Measurements from ENCODE around the gene TRIM71.
"Not testable (repeated sequence)": the region's sequence is repeated elsewhere in the genome, so short reads cannot be mapped to it uniquely, and the experiment has no call there.

The TRIM71 gene

DNA sequence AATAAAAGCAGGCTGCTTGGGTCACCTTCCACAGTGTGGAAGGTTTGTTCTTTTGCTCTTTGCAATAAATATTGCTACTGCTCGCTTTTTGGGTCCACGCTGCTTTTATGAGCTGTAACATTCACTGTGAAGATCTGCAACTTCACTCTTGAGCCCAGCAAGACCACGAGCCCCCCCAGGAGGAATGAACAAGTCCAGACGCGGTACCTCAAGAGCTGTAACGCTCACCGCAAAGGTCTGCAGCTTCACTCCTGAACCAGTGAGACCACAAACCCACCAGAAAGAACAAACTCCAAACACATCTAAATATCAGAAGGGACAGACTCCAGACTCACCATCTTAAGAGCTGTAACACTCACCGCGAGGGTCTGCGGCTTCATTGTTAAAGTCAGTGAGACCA lies 86.2 kb downstream of the TRIM71 start:
- H3K9ac ChIP-seq (ENCODE audit: low read length in 2 of 2), result no peak overlapping the region
- H3K27ac ChIP-seq (ENCODE audit: low read length), result no peak overlapping the region
- H3K27me3 ChIP-seq (ENCODE audit: control insufficient read depth in 1 of 2, insufficient read depth in 2 of 2, low read length in 2 of 2), result peaks cover 3 to 4% of the 10 kb centered on the region in 2 donors
- H3K4me3 ChIP-seq (ENCODE audit: low read length in 2 of 2), result no peak overlapping the region
- no peaks in the 10 kb centered on the region for H3K9me3 ChIP-seq (ENCODE audit: control insufficient read depth in 2 of 2, low read length in 2 of 2)
- H3K36me3 ChIP-seq (ENCODE audit: control insufficient read depth in 2 of 2, insufficient read depth in 2 of 2, low read length in 2 of 2), result no peaks in the 10 kb centered on the region
- no peaks in the 10 kb centered on the region for H3K4me1 ChIP-seq (ENCODE audit: control insufficient read depth, insufficient read depth, low read length)

DNA sequence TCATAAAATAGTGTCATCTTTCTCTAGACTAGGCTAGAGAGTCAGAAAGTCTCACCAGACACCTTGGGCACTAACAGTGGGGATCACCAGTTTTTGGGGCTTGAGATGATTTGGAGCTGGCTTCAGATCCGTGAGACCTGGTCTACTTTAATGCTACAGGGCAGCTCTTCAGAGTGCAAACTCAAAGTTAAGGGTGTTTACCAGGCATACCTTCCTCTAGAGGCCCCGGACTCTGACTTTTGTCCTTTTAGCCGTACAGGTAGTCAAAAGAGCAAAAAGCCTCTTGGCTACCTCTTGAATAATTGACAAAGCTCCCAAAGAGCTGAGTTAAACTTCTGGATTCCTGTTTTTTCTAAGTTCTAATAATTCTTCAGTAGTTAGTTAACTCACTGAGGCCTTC lies 92.2 kb downstream of the TRIM71 start:
- no peak overlapping the region for H3K9ac ChIP-seq (ENCODE audit: low read length in 2 of 2)
- no peaks in the 10 kb centered on the region for H3K9me3 ChIP-seq (ENCODE audit: control insufficient read depth in 2 of 2, low read length in 2 of 2)
- no peak overlapping the region for H3K27ac ChIP-seq (ENCODE audit: low read length)
- H3K27me3 ChIP-seq (ENCODE audit: control insufficient read depth in 1 of 2, insufficient read depth in 2 of 2, low read length in 2 of 2), result no peaks in the 10 kb centered on the region
- H3K36me3 ChIP-seq (ENCODE audit: control insufficient read depth in 2 of 2, insufficient read depth in 2 of 2, low read length in 2 of 2), result no peaks in the 10 kb centered on the region
- H3K4me1 ChIP-seq (ENCODE audit: control insufficient read depth, insufficient read depth, low read length), result no peaks in the 10 kb centered on the region
- H3K4me3 ChIP-seq (ENCODE audit: low read length in 2 of 2), result no peak overlapping the region

DNA sequence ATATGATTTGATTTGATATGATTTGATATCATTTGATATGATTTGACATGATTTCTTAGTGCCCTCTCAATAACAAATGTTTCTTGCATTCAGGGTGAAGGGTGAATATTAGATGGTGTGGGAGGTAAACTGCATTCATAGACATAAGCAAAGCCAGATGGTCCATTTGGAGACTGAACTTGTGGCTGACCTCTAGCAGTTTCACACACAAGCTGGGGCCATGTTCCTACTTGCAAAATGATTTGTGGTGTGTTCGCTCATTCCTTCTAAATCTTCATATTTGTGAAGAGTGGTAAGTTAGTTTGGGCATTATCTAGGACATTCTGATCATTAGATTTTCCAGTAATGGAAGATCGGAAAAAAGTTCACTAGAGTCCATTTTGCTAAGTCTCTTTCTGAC lies 93.2 kb downstream of the TRIM71 start:
- H3K9ac ChIP-seq (ENCODE audit: low read length in 2 of 2), result no peak overlapping the region
- no peak overlapping the region for H3K27ac ChIP-seq (ENCODE audit: low read length)
- no peak overlapping the region for H3K4me3 ChIP-seq (ENCODE audit: low read length in 2 of 2)
- no peaks in the 10 kb centered on the region for H3K27me3 ChIP-seq (ENCODE audit: control insufficient read depth in 1 of 2, insufficient read depth in 2 of 2, low read length in 2 of 2)
- no peaks in the 10 kb centered on the region for H3K4me1 ChIP-seq (ENCODE audit: control insufficient read depth, insufficient read depth, low read length)
- no peaks in the 10 kb centered on the region for H3K9me3 ChIP-seq (ENCODE audit: control insufficient read depth in 2 of 2, low read length in 2 of 2)
- H3K36me3 ChIP-seq (ENCODE audit: control insufficient read depth in 2 of 2, insufficient read depth in 2 of 2, low read length in 2 of 2), result no peaks in the 10 kb centered on the region

DNA sequence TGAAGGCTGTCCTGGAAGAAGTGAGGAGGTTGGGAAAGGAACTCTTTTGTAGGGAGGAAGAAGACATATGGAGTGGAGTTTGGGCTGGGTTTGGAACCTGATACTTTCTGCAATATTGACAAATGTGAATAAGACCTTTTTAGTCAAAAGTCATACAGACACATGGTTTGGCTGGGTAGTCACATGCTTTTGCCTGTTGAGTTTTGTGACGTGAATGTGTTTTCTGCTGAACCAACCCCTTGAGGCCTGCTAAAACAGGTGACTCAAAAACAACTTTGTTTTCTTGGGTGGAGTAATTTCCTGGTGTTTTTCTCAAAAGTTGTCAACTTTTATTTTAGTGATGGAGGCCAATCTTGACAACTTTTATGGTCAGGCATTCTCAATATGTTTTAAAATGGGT lies 94.2 kb downstream of the TRIM71 start:
- Histone ChIP-seq H3K4me3 (ENCODE audit: low read length in 2 of 2) (no peak overlapping the region), H3K27me3 (ENCODE audit: control insufficient read depth in 1 of 2, insufficient read depth in 2 of 2, low read length in 2 of 2) (no peaks in the 10 kb centered on the region), H3K36me3 (ENCODE audit: control insufficient read depth in 2 of 2, insufficient read depth in 2 of 2, low read length in 2 of 2) (no peaks in the 10 kb centered on the region), H3K9me3 (ENCODE audit: control insufficient read depth in 2 of 2, low read length in 2 of 2) (no peaks in the 10 kb centered on the region), H3K9ac (ENCODE audit: low read length in 2 of 2) (no peak overlapping the region), H3K27ac (ENCODE audit: low read length) (no peak overlapping the region), H3K4me1 (ENCODE audit: control insufficient read depth, insufficient read depth, low read length) (no peaks in the 10 kb centered on the region)

DNA sequence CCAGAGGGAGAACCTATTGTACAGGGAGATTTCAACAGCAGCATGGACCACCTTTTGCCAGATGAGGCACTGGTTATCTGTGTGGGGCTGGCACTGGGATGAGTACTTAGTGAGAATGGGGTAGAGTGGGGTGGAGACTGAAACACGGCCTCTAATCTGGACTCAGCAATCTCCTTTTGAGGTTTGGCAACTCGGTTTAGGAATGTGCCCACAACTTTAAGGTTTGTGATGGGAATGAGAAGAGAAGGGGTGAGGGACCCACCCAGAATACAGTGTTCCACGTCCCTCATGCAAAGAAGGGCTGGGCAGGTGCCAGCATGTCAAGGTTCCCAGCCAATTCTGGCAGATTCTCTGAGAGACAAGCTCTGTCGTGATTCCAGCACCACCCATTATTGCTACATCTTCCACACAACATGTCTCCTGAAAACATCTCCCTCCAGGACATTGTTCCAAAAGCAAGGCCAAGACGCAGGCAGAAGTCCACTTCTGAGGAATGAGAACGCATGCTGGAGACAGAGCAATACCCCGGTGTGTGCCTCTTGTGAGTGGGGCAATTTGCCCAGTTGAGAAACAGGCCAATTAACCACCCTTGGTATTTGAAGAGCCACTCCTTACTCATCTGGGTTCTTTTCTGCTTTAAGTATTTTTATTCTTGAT lies 96.1 kb downstream of the TRIM71 start:
- H3K9ac ChIP-seq (ENCODE audit: low read length in 2 of 2), result no peak overlapping the region
- no peak overlapping the region for H3K4me3 ChIP-seq (ENCODE audit: low read length in 2 of 2)
- H3K27ac ChIP-seq (ENCODE audit: low read length), result no peak overlapping the region
- no peaks in the 10 kb centered on the region for H3K9me3 ChIP-seq (ENCODE audit: control insufficient read depth in 2 of 2, low read length in 2 of 2)
- no peaks in the 10 kb centered on the region for H3K4me1 ChIP-seq (ENCODE audit: control insufficient read depth, insufficient read depth, low read length)
- H3K36me3 ChIP-seq (ENCODE audit: control insufficient read depth in 2 of 2, insufficient read depth in 2 of 2, low read length in 2 of 2), result no peaks in the 10 kb centered on the region
- H3K27me3 ChIP-seq (ENCODE audit: control insufficient read depth in 1 of 2, insufficient read depth in 2 of 2, low read length in 2 of 2), result no peaks in the 10 kb centered on the region

DNA sequence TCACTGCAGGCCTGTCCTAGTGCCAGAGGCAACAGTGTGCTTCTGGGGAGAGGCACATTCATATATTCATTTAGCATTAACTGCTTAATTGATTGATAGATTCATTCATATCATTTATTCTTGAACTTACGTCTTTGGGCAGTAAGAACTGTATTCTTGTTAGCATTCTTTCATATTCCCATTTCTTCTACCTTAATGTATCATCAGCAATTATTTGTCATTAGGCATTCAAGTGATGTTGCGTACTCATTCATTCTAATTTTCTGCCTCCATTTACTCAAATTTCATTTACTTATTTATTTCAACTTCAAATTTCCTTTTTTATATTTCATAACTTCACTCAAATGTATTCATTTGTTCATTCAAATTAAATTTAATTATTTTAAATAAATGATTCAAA lies 102.1 kb downstream of the TRIM71 start:
- Histone ChIP-seq H3K4me3 (ENCODE audit: low read length in 2 of 2) (no peak overlapping the region), H3K9me3 (ENCODE audit: control insufficient read depth in 2 of 2, low read length in 2 of 2) (no peaks in the 10 kb centered on the region), H3K27ac (ENCODE audit: low read length) (no peak overlapping the region), H3K36me3 (ENCODE audit: control insufficient read depth in 2 of 2, insufficient read depth in 2 of 2, low read length in 2 of 2) (no peaks in the 10 kb centered on the region), H3K9ac (ENCODE audit: low read length in 2 of 2) (no peak overlapping the region), H3K27me3 (ENCODE audit: control insufficient read depth in 1 of 2, insufficient read depth in 2 of 2, low read length in 2 of 2) (no peaks in the 10 kb centered on the region), H3K4me1 (ENCODE audit: control insufficient read depth, insufficient read depth, low read length) (no peaks in the 10 kb centered on the region)

DNA sequence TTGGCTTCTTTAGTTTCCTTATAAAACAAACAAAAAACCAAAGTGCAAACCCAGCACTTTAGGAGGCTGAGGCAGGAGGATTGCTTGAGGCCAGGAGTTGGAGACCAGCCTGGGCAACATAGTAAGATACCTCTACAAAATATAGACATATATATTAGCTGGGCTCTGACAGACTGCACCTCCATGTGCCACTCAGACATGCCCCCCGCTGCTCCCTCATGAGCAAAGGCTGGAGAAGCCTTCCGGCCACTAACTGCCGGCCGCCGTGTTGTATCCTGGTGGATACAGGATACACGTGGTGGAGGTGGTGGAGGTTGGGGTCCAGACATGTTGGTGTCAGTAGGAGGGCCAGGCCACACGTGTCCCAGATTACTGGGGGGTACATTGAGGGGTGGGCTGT lies 104.3 kb downstream of the TRIM71 start:
- Histone ChIP-seq H3K27ac (ENCODE audit: low read length) (no peak overlapping the region), H3K9ac (ENCODE audit: low read length in 2 of 2) (no peak overlapping the region), H3K27me3 (ENCODE audit: control insufficient read depth in 1 of 2, insufficient read depth in 2 of 2, low read length in 2 of 2) (no peaks in the 10 kb centered on the region), H3K9me3 (ENCODE audit: control insufficient read depth in 2 of 2, low read length in 2 of 2) (no peaks in the 10 kb centered on the region), H3K4me3 (ENCODE audit: low read length in 2 of 2) (no peak overlapping the region), H3K4me1 (ENCODE audit: control insufficient read depth, insufficient read depth, low read length) (no peaks in the 10 kb centered on the region), H3K36me3 (ENCODE audit: control insufficient read depth in 2 of 2, insufficient read depth in 2 of 2, low read length in 2 of 2) (no peaks in the 10 kb centered on the region)

DNA sequence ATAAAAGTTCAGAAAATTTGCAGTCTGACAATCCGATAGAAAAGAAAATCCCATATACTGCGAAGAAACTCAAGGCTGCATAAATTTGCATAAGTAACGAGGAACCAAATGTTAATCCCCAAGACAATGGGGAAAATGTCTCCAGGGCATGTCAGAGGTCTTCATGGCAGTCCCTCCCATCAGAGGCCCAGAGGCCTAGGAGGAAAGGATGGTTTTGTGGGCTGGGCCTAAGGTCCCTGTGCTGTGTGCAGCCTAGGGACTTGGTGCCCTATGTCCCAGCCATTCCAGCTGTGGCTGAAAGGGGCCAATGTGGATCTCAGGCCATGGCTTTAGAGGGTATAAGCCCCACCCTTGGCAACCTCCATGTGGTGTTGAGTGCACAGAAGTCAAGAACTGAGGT lies 112.4 kb downstream of the TRIM71 start:
- Histone ChIP-seq H3K4me1 (ENCODE audit: control insufficient read depth, insufficient read depth, low read length) (no peaks in the 10 kb centered on the region), H3K9ac (ENCODE audit: low read length in 2 of 2) (no peak overlapping the region), H3K27ac (ENCODE audit: low read length) (no peak overlapping the region), H3K36me3 (ENCODE audit: control insufficient read depth in 2 of 2, insufficient read depth in 2 of 2, low read length in 2 of 2) (no peaks in the 10 kb centered on the region), H3K9me3 (ENCODE audit: control insufficient read depth in 2 of 2, low read length in 2 of 2) (no peaks in the 10 kb centered on the region), H3K27me3 (ENCODE audit: control insufficient read depth in 1 of 2, insufficient read depth in 2 of 2, low read length in 2 of 2) (no peaks in the 10 kb centered on the region), H3K4me3 (ENCODE audit: low read length in 2 of 2) (no peak overlapping the region)

DNA sequence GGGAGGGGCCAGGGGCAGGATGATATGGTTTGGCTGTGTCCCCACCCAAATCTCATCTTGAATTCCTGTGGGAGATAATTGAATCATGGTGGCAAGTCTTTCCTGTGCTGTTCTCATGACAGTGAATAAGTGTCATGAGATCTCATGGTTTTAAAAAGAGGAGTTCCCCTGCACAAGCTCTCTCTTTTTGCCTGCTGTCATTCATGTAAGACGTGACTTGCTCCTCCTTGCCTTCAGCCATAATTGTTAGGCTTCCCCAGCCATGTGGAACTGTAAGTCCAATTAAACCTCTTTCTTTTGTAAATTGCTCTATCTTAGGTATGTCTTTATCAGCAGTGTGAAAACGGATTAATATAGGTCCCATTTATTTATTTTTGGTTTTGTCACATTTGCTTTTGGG lies 113.5 kb downstream of the TRIM71 start:
- not testable (repeated sequence) for H3K27me3 ChIP-seq (ENCODE audit: control insufficient read depth in 1 of 2, insufficient read depth in 2 of 2, low read length in 2 of 2); H3K4me3 ChIP-seq (ENCODE audit: low read length in 2 of 2); H3K9ac ChIP-seq (ENCODE audit: low read length in 2 of 2); H3K4me1 ChIP-seq (ENCODE audit: control insufficient read depth, insufficient read depth, low read length); H3K36me3 ChIP-seq (ENCODE audit: control insufficient read depth in 2 of 2, insufficient read depth in 2 of 2, low read length in 2 of 2); H3K27ac ChIP-seq (ENCODE audit: low read length); H3K9me3 ChIP-seq (ENCODE audit: control insufficient read depth in 2 of 2, low read length in 2 of 2)

DNA sequence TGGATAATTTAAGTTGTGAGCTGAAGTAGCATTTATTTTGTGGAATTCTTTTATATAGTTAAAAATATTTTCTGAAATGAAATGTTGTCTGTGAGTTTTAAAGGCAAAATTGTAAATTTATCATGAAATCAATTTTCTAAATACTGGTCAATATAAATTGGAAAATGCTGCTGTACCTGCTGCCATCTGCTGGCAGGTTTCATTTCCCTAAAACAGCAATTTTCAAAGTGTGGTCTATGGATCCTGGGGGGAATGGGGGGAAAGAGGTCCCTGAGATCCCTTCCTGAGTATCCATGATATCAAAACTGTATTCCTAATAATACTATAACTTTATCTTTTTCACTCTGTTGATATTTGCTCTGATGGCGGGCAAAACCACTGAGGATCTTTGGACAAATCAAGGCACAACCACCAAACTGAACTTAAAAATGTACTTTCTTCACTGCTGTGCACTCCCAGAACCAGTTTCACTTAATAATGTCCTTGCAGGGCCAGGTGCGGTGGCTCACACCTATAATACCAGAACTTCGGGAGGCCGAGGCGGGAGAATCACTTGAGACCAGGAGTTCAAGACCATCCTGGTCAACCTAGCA lies 116.4 kb downstream of the TRIM71 start:
- Histone ChIP-seq H3K27me3 (ENCODE audit: control insufficient read depth in 1 of 2, insufficient read depth in 2 of 2, low read length in 2 of 2) (no peaks in the 10 kb centered on the region), H3K36me3 (ENCODE audit: control insufficient read depth in 2 of 2, insufficient read depth in 2 of 2, low read length in 2 of 2) (no peaks in the 10 kb centered on the region), H3K27ac (ENCODE audit: low read length) (no peak overlapping the region), H3K9ac (ENCODE audit: low read length in 2 of 2) (no peak overlapping the region), H3K4me3 (ENCODE audit: low read length in 2 of 2) (no peak overlapping the region), H3K4me1 (ENCODE audit: control insufficient read depth, insufficient read depth, low read length) (no peaks in the 10 kb centered on the region), H3K9me3 (ENCODE audit: control insufficient read depth in 2 of 2, low read length in 2 of 2) (no peaks in the 10 kb centered on the region)

DNA sequence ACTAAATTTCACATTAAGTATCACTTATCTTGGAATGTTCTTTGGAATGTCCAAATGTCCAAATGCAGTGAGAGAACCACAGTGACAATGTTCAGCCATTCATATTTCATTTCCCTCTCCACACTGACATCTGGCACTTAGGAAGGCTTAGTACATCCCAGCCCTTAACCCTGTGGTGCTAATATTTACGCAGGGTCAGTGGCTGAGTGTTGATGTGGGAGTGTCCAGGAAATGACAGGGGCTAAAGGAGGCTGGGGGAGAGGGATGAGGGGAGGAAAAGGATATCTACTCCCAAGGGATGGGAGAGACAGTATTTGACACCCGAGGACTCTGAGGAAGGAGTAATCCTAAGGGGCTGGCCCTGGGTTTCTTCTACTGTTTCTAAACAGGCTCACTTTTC lies 119.5 kb downstream of the TRIM71 start:
- Histone ChIP-seq H3K4me3 (ENCODE audit: low read length in 2 of 2) (no peak overlapping the region), H3K9ac (ENCODE audit: low read length in 2 of 2) (no peak overlapping the region), H3K27ac (ENCODE audit: low read length) (no peak overlapping the region), H3K27me3 (ENCODE audit: control insufficient read depth in 1 of 2, insufficient read depth in 2 of 2, low read length in 2 of 2) (no peaks in the 10 kb centered on the region), H3K4me1 (ENCODE audit: control insufficient read depth, insufficient read depth, low read length) (no peaks in the 10 kb centered on the region), H3K36me3 (ENCODE audit: control insufficient read depth in 2 of 2, insufficient read depth in 2 of 2, low read length in 2 of 2) (no peaks in the 10 kb centered on the region), H3K9me3 (ENCODE audit: control insufficient read depth in 2 of 2, low read length in 2 of 2) (no peaks in the 10 kb centered on the region)

All from stomach smooth muscle (tissue), 2 donors.